Measurements from ENCODE around the gene CUX1.

CUX1 gene

GRCh38 chr7:102284399-102284798 is 467.0 kb downstream of the CUX1 start:
- TF ChIP-seq, protein P1, sequence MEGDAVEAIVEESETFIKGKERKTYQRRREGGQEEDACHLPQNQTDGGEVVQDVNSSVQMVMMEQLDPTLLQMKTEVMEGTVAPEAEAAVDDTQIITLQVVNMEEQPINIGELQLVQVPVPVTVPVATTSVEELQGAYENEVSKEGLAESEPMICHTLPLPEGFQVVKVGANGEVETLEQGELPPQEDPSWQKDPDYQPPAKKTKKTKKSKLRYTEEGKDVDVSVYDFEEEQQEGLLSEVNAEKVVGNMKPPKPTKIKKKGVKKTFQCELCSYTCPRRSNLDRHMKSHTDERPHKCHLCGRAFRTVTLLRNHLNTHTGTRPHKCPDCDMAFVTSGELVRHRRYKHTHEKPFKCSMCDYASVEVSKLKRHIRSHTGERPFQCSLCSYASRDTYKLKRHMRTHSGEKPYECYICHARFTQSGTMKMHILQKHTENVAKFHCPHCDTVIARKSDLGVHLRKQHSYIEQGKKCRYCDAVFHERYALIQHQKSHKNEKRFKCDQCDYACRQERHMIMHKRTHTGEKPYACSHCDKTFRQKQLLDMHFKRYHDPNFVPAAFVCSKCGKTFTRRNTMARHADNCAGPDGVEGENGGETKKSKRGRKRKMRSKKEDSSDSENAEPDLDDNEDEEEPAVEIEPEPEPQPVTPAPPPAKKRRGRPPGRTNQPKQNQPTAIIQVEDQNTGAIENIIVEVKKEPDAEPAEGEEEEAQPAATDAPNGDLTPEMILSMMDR (conservative IDR thresholded peaks at IDR 0.05; ENCODE audit: low read depth, low read length) = no peak
- Histone ChIP-seq H3K36me3 (ENCODE audit: insufficient read depth) (no peaks in the 10 kb centered on the region), H4K20me1 (ENCODE audit: insufficient read depth) (no peaks in the 10 kb centered on the region), H3K79me2 (ENCODE audit: insufficient read depth, low read depth) (peaks cover 25% of the 10 kb centered on the region), H2AFZ (ENCODE audit: low read depth) (no peak overlapping the region), H3K4me3 (IDR thresholded peaks at IDR 0.05; ENCODE audit: insufficient read depth, low read depth, low read length) (no peak overlapping the region), H3K27me3 (ENCODE audit: insufficient read depth, low read depth) (no peaks in the 10 kb centered on the region), H3K4me2 (no peak overlapping the region), H3K27ac (no peak overlapping the region), H3K9ac (no peak overlapping the region), H3K4me1 (ENCODE audit: low read depth, poor library complexity, severe bottlenecking) (peaks cover 41% of the 10 kb centered on the region)

DNA sequence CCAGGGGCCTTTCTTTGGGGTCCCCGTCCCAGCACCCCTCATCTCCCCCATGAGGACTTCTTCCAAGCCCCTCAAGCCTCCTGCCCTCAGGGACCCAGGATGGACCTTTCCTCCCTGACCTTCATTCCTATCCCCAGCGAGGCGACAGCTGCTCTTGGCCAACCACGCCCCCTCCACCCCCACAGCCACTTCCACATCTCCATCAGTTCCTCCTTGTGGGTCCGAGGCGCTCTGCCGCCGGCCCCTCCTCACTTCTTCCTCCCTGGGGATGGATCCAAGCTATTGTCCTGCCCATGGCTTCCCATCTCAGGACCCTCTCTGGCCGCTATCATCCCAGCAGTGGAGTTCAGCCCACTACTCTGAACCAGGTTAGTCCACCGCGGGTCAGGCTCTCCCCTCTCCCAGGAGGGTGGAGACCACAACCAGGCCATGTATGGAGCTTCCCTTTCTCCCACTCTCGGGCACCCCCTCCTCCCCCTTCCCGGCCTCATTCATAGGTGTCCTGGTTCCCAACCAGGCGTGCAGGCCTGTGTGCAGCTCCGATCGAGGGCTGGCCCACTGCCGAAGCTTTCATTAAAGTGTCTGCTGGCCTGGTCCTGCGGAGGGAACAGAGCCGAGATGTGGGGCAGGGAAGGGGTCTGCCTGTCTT is 467.6 kb downstream of the CUX1 start:
- H2AFZ ChIP-seq (ENCODE audit: low read depth) = no peak overlapping the region
- H3K4me2 ChIP-seq = no peak overlapping the region; the same call in 1 of the 2 replicates
- H4K20me1 ChIP-seq (ENCODE audit: insufficient read depth) = no peaks in the 10 kb centered on the region
- no peaks in the 10 kb centered on the region for H3K36me3 ChIP-seq (ENCODE audit: insufficient read depth)
- TF ChIP-seq, protein P1 (conservative IDR thresholded peaks at IDR 0.05; ENCODE audit: low read depth, low read length) = no peak
- H3K27me3 ChIP-seq (ENCODE audit: insufficient read depth, low read depth) = no peaks in the 10 kb centered on the region
- no peak overlapping the region for H3K4me3 ChIP-seq (IDR thresholded peaks at IDR 0.05; ENCODE audit: insufficient read depth, low read depth, low read length)
- H3K27ac ChIP-seq = no peak overlapping the region
- H3K9ac ChIP-seq = no peak overlapping the region
- peaks cover 29% of the 10 kb centered on the region for H3K79me2 ChIP-seq (ENCODE audit: insufficient read depth, low read depth)
- H3K4me1 ChIP-seq (ENCODE audit: low read depth, poor library complexity, severe bottlenecking) = peaks cover 40% of the 10 kb centered on the region

DNA sequence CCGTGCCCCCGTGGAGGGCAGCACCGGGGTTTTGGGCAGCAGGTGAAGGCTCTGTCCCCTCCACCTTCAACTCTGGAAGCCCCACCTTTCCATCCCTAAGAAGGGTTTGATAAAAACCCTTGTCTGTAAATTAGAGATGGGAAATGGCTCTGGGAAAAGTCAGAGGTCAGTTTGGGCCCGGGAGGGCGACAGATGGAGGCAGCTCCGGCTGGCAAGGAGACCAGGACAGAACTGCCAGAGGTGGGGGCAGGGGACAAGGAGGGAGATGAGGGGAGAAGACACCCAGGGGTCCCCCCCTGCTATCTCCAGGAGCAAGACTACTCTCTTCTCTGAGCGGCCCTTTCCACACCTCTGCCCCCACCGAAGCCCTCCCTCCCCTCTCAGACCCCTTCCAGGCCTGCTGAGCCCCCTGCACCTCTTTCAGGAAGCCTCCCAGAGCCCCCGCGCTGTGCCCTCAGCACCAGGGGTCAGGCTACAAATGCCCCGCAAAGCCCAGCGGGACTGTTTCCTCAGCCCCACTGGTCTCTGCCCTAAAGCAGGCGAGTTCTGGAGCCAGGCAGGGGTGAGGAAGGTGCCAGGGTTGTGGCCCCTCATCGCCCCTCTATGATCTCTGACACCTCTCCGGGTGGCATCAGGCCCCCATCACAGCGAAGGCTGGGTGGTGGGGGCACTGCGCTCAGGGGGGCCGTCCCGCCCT is 468.3 kb downstream of the CUX1 start:
- TF ChIP-seq, protein P1 (conservative IDR thresholded peaks at IDR 0.05; ENCODE audit: low read depth, low read length) = no peak
- no peaks in the 10 kb centered on the region for H3K27me3 ChIP-seq (ENCODE audit: insufficient read depth, low read depth)
- H3K4me3 ChIP-seq (IDR thresholded peaks at IDR 0.05; ENCODE audit: insufficient read depth, low read depth, low read length) = no peak overlapping the region
- peaks cover 40% of the 10 kb centered on the region for H3K4me1 ChIP-seq (ENCODE audit: low read depth, poor library complexity, severe bottlenecking)
- peak overlapping the region; percentile 62; the same call in 1 of the 2 replicates for H3K9ac ChIP-seq
- no peaks in the 10 kb centered on the region for H4K20me1 ChIP-seq (ENCODE audit: insufficient read depth)
- peaks cover 36% of the 10 kb centered on the region for H3K79me2 ChIP-seq (ENCODE audit: insufficient read depth, low read depth)
- no peaks in the 10 kb centered on the region for H3K36me3 ChIP-seq (ENCODE audit: insufficient read depth)
- H2AFZ ChIP-seq (ENCODE audit: low read depth) = peak overlapping the region; percentile 94; the same call in 1 of the 2 replicates
- peak overlapping the region; percentile 99 for H3K4me2 ChIP-seq
- H3K27ac ChIP-seq = no peak overlapping the region

GRCh38 chr7:102286237-102287110 is 469.0 kb downstream of the CUX1 start, which contains the start of gene SH2B2:
TSS of gene SH2B2 (plus strand) at chr7:102286868. CDS start at chr7:102300551, 13,683 bp downstream.
- Histone ChIP-seq H3K4me3 (IDR thresholded peaks at IDR 0.05; ENCODE audit: insufficient read depth, low read depth, low read length) (no peak within 1 kb of the TSS), H3K4me1 (ENCODE audit: low read depth, poor library complexity, severe bottlenecking) (peaks cover 42% of the 10 kb centered on the region), H3K9ac (peak within 1 kb of the TSS; percentile 62; the same call in 1 of the 2 replicates), H3K36me3 (ENCODE audit: insufficient read depth) (no peaks in the 10 kb centered on the region), H4K20me1 (ENCODE audit: insufficient read depth) (no peaks in the 10 kb centered on the region), H3K79me2 (ENCODE audit: insufficient read depth, low read depth) (peaks cover 41% of the 10 kb centered on the region), H3K27ac (peak within 1 kb of the TSS; percentile 30), H2AFZ (ENCODE audit: low read depth) (peak within 1 kb of the TSS; percentile 94), H3K4me2 (peak within 1 kb of the TSS; percentile 100), H3K27me3 (ENCODE audit: insufficient read depth, low read depth) (no peaks in the 10 kb centered on the region)
- TF ChIP-seq, protein P1 (conservative IDR thresholded peaks at IDR 0.05; ENCODE audit: low read depth, low read length) = no peak

Data from KMS-11 (cell line).